ENCODE measurements around the gene NKAIN4. TPM values are rescaled to one million over a fixed set of nuclear protein-coding genes. Genes with fewer than 3 reads are reported as not detected.

NKAIN4 gene
- total RNA-seq, 2 experiments from 2014 or later, result not detected

DNA sequence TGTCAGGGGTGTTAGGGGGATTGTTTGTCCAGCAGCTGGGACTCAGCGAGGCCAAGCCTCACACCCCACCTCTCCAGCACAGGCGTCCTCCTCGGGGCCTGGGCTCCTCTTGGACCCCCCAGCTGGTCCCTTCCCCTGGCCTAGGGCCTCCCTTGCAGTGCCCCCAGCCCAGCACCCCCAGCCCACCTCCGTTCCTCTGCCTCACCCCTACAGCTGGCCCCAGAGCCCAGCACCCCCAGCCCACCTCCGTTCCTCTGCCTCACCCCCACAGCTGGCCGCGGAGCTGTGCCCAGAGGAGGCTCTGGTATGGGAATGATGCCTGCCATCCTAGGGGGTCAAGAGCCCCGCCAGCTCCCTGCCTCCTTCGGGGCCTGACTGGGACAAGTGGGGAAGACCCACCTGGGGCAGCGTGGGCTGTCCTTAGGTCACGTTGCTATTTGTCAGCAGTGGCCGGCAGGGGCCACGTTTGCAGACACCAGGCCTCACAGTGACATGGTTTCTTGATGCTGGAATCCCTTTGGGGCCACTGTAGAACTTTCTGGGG, 30.8 kb upstream of the NKAIN4 start:
- no peak for DNase-seq
- H3K27ac Mint-ChIP-seq, result peak overlapping the region; percentile 70
- H3K4me3 Mint-ChIP-seq, result peak overlapping the region; percentile 65
- H3K4me1 Mint-ChIP-seq, result peaks cover 4% of the 10 kb centered on the region
- CTCF ChIA-PET, result interaction anchor here (2.3 kb wide), 1 partner anchor 62 kb away, joined by 10 read pairs; no protein-coding TSS in a partner anchor
- no peaks in the 10 kb centered on the region for H3K9me3 Mint-ChIP-seq (ENCODE audit: low read depth)
- no peaks in the 10 kb centered on the region for H3K36me3 Mint-ChIP-seq
- ATAC-seq, result no peak
- H3K27me3 Mint-ChIP-seq, result no peaks in the 10 kb centered on the region

DNA sequence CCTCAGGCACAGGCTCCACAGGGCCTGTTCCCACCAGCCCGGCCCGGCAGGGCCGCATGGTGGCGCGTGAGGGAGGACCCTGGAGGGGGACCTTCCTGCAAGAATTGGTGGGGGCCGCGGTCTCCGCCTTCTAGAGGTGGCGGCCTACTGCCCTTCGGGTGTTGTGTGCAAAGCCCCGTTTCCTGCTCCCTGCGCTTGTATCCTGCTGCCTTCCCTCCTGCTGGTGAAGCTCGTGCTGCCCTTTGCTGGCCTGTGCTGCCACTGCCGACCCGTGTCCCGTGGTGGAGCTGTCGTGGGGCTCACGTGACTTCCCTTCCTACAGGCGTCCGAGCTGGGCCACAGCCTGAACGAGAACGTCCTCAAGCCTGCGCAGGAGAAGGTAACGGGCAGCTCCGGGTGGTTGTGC, 30.3 kb upstream of the NKAIN4 start:
- H3K27ac Mint-ChIP-seq, result peak overlapping the region; percentile 70
- H3K36me3 Mint-ChIP-seq, result no peaks in the 10 kb centered on the region
- no peaks in the 10 kb centered on the region for H3K27me3 Mint-ChIP-seq
- DNase-seq (peak; percentile 51), ATAC-seq (peak; percentile 35)
- peaks cover 4% of the 10 kb centered on the region for H3K4me1 Mint-ChIP-seq
- CTCF ChIA-PET, result interaction anchor here (2.3 kb wide), 1 partner anchor 61 kb away, joined by 10 read pairs; no protein-coding TSS in a partner anchor
- H3K4me3 Mint-ChIP-seq, result peak overlapping the region; percentile 65
- no peaks in the 10 kb centered on the region for H3K9me3 Mint-ChIP-seq (ENCODE audit: low read depth)

DNA sequence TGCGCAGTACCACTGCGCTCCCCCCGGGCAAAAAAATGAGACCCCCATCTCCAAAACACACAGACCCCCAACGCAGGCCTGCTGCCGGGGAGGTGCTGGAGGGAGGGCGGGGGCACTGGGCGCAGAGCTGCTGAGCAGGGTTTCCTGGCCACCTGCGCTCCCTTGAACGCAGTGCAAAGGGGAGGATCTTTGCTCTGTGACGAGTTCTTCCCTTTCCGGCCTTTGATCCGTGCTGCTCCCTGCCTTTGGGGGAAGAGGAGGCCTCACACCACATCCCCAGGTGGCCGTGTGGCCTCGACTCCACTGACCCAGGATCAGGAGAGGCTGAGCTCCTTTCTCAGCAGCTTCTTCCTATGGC, 29.8 kb upstream of the NKAIN4 start:
- H3K27me3 Mint-ChIP-seq, result no peaks in the 10 kb centered on the region
- ATAC-seq, result peak; percentile 59
- peak overlapping the region; percentile 71 for H3K27ac Mint-ChIP-seq
- peaks cover 4% of the 10 kb centered on the region for H3K4me1 Mint-ChIP-seq
- no peaks in the 10 kb centered on the region for H3K9me3 Mint-ChIP-seq (ENCODE audit: low read depth)
- peak; percentile 48 for DNase-seq
- CTCF ChIA-PET, result interaction anchor here (2.3 kb wide), 1 partner anchor 61 kb away, joined by 10 read pairs; no protein-coding TSS in a partner anchor
- H3K36me3 Mint-ChIP-seq, result peaks cover 2% of the 10 kb centered on the region
- peak overlapping the region; percentile 65 for H3K4me3 Mint-ChIP-seq

DNA sequence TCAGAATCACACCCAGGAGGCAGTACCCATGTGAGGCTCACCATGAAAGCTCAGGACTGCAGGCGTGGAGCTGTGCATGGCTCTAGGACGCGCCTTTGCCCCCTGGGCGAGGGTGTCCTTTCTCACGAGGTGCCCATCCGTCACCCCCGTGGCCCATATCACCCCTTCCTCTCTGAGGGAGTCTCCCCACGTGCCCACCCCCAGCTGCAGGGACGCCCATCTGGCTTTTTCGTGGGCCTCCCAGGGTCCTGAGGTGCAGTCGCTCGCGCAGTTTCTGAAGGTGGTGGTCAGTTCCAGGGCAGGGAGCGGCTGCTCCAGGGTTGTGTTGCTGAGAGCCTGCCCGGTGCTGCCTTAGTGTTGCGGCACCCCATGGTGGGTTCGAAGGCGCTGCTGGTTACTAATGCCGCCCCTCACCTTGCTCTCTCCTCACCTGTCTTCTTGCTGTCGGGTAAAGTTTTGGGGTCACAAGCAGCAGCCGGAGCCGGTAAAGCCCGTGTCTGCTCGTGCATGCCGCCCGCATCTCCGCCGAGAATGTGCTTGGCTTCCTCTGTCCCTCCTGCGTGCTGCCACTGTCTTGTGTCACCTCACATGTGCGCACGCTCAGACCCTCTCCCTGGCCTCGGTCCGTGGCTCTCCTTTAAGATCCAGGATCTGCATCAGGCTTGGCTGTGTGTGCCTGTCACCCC, 29.3 kb upstream of the NKAIN4 start:
- Mint-ChIP-seq H3K9me3 (ENCODE audit: low read depth) (no peaks in the 10 kb centered on the region), H3K4me1 (peaks cover 4% of the 10 kb centered on the region), H3K36me3 (peaks cover 2% of the 10 kb centered on the region), H3K27ac (peak overlapping the region; percentile 71), H3K4me3 (peak overlapping the region; percentile 65), H3K27me3 (no peaks in the 10 kb centered on the region)
- peak; percentile 13 for ATAC-seq
- DNase-seq, result no peak
- CTCF ChIA-PET, result interaction anchor here (2.3 kb wide), 1 partner anchor 60 kb away, joined by 10 read pairs; no protein-coding TSS in a partner anchor

DNA sequence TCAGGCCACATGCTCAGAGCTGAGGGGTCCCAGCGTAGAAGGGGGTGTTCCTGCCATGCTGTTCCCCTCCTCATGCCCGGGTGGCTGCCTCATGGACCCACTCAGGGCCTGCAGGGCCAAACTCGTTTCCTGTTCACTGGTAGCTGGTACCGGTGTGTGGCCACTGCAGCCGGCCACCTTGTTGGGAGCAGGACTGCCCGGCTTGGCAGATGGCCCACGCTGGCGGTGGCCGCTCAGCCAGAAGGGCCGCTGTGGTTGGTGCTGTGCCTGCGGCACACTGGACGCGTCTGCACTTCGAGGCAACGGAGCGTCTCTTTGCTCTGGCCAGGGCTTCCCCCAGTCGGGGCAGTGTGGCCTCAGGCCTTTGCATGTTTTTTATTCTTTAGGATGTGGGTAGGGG, 28.7 kb upstream of the NKAIN4 start:
- CTCF ChIA-PET, result no interaction called here
- Mint-ChIP-seq H3K27ac (no peak overlapping the region), H3K27me3 (no peaks in the 10 kb centered on the region), H3K4me1 (peaks cover 4% of the 10 kb centered on the region), H3K36me3 (peaks cover 2% of the 10 kb centered on the region), H3K9me3 (ENCODE audit: low read depth) (no peaks in the 10 kb centered on the region), H3K4me3 (no peak overlapping the region)
- ATAC-seq (no peak), DNase-seq (no peak)

DNA sequence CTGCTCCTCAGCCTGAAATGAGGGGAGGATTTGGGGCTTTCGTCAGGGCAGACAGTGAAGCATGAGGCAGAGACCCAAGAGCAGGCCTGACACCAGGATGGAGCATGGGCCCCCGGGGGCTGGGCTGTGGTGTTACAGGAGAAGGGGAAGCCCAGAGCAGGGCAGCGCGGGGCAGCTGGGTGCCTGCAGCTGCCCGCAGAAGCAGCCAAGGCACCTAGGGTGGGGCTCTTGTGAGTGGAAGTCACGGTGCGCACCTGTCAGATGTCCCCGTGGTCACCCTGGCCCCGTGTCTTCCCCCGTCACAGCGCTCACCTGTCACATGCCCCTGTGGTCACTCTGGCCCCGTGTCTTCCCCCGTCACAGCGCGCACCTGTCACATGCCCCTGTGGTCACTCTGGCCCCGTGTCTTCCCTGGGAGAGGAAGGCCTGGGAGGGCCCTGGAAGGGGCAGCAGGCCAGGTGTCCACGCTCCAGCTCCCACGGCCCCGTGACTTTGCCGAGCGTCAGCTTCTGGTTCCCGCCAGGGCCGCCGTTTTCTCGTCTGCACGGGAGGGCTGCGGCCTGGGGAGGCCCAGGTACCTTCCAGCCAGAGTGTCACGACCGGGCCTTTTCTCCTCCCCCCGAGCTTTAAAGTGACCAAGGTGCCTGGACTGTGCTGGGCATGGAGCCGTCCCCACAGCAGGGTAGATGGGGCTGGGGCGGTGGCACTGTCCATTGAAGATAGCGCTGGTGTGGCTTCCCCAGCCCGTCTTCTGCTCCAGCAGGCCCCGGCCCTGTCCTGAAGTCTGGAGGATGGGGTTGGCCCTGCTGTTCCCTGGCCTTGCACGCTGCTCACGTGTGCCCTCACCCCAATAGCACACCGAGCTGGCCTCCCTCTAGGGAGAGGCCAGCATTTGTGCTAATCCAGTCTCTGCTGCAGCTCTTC, 27.7 kb upstream of the NKAIN4 start:
- no peak overlapping the region for H3K4me3 Mint-ChIP-seq
- DNase-seq (no peak), ATAC-seq (no peak)
- peaks cover 2% of the 10 kb centered on the region for H3K36me3 Mint-ChIP-seq
- CTCF ChIA-PET, result interaction anchor here (1.3 kb wide), 1 partner anchor 29 kb away, joined by 3 read pairs; no protein-coding TSS in a partner anchor
- H3K27me3 Mint-ChIP-seq, result no peaks in the 10 kb centered on the region
- peaks cover 4% of the 10 kb centered on the region for H3K4me1 Mint-ChIP-seq
- no peak overlapping the region for H3K27ac Mint-ChIP-seq
- no peaks in the 10 kb centered on the region for H3K9me3 Mint-ChIP-seq (ENCODE audit: low read depth)

DNA sequence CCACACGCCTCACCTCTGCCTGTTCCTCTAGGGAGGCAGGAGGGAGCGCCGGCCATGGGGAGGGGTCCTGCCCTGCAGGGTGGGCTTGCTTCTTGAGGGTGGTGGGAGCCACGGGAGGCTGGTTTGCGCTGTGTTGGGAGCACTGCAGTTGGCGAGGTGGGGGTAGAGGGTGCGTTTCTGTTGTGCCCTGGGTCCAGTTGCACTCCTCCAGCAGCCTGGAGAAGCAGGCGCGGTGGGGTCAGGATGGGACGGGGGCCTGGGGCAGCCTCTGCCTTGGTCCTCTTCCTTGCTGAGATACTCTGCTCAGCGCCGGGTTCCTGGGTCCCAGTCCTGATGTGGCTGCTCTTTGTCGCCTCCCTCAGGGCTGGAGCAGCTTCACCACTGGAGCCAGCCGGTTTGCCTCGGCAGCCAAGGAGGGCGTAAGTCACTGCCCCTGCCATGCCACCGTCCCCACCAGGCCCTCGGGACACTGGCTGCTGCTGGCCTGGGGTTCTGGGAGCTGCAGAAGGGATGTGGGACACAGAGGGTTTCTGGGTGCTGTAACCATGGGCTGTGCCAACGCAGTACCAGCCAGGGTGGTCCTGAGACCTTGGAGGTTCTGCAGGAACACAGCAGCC, 26.8 kb upstream of the NKAIN4 start:
- H3K27me3 Mint-ChIP-seq, result no peaks in the 10 kb centered on the region
- peak; percentile 13 for ATAC-seq
- H3K9me3 Mint-ChIP-seq (ENCODE audit: low read depth), result no peaks in the 10 kb centered on the region
- CTCF ChIA-PET, result interaction anchor here (1.3 kb wide), 1 partner anchor 28 kb away, joined by 3 read pairs; no protein-coding TSS in a partner anchor
- no peak overlapping the region for H3K27ac Mint-ChIP-seq
- H3K4me1 Mint-ChIP-seq, result peaks cover 4% of the 10 kb centered on the region
- no peak for DNase-seq
- H3K36me3 Mint-ChIP-seq, result peaks cover 2% of the 10 kb centered on the region
- H3K4me3 Mint-ChIP-seq, result no peak overlapping the region

DNA sequence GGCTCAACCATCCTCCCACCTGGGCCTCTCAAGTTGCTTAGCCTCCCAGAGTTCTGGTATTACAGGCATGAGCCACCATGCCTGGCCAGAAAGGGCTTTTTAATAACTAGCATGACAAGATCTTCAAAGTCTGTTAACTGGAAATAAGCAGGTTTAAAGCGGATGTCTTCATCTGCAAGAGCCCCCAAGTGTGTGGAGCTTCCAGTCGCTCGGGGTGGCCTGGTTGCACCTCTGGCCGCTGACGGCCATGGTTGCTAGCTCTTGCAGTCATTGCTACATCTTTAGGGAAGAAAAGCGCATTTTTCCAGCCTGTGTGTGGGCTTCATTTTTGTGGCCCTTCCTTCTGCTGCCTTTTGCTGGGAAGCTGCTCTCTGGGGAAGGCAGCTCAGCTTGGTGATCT, 26.1 kb upstream of the NKAIN4 start:
- H3K27ac Mint-ChIP-seq, result no peak overlapping the region
- H3K36me3 Mint-ChIP-seq, result peaks cover 2% of the 10 kb centered on the region
- no peak for DNase-seq
- no peak for ATAC-seq
- no peak overlapping the region for H3K4me3 Mint-ChIP-seq
- CTCF ChIA-PET, result interaction anchor here (0.6 to 1.2 kb wide), 2 partner anchors 29 to 216 kb away, joined by 3 to 4 read pairs; no protein-coding TSS in a partner anchor
- no peaks in the 10 kb centered on the region for H3K9me3 Mint-ChIP-seq (ENCODE audit: low read depth)
- no peaks in the 10 kb centered on the region for H3K27me3 Mint-ChIP-seq
- H3K4me1 Mint-ChIP-seq, result peaks cover 5% of the 10 kb centered on the region

DNA sequence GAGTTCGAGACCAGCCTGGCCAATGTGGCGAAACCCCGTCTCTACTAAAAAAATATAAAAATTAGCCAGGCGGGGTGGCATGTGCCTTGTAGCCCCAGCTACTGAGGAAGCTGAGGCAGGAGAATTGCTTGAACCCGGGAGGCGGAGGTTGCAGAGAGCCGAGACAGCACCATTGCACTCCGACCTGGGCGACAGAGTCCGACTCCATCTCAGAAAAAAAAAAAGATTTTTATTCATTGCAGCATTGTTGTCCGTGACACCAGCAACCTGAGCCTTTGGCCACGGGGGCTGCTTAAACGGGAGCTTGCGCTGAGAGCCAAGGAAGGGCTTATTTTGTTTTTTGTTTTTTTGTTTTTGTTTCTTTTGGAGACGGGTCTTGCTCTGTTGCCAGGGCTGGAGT, 25.7 kb upstream of the NKAIN4 start:
- Mint-ChIP-seq H3K27ac (no peak overlapping the region), H3K4me3 (no peak overlapping the region), H3K9me3 (ENCODE audit: low read depth) (no peaks in the 10 kb centered on the region), H3K4me1 (peaks cover 9% of the 10 kb centered on the region), H3K27me3 (no peaks in the 10 kb centered on the region), H3K36me3 (peaks cover 2% of the 10 kb centered on the region)
- CTCF ChIA-PET, result interaction anchor here (0.6 to 1.2 kb wide), 2 partner anchors 30 to 216 kb away, joined by 3 to 4 read pairs; no protein-coding TSS in a partner anchor
- no peak for ATAC-seq
- DNase-seq, result no peak

DNA sequence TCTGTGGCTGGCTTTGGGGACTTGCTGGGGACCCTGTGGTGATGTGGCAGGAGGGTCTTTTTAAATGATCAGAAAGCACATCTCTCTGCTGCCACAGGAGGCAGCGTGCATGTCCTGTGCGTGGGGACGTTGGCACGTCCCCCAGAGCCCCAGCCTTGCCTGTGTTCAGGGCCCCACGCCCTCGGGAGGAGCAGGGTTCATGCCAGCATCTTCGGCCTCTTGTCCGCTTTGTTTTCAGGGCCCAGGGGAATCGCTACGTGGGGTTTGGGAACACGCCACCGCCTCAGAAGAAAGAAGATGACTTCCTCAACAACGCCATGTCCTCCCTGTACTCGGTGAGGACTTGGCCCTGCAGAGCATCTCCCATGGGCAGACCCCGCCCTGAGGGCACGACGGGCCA, 24.4 kb upstream of the NKAIN4 start:
- Mint-ChIP-seq H3K4me3 (no peak overlapping the region), H3K36me3 (peaks cover 2% of the 10 kb centered on the region), H3K9me3 (ENCODE audit: low read depth) (no peaks in the 10 kb centered on the region), H3K27me3 (no peaks in the 10 kb centered on the region), H3K4me1 (peaks cover 17% of the 10 kb centered on the region), H3K27ac (no peak overlapping the region)
- ATAC-seq (no peak), DNase-seq (no peak)
- CTCF ChIA-PET, result no interaction called here

DNA sequence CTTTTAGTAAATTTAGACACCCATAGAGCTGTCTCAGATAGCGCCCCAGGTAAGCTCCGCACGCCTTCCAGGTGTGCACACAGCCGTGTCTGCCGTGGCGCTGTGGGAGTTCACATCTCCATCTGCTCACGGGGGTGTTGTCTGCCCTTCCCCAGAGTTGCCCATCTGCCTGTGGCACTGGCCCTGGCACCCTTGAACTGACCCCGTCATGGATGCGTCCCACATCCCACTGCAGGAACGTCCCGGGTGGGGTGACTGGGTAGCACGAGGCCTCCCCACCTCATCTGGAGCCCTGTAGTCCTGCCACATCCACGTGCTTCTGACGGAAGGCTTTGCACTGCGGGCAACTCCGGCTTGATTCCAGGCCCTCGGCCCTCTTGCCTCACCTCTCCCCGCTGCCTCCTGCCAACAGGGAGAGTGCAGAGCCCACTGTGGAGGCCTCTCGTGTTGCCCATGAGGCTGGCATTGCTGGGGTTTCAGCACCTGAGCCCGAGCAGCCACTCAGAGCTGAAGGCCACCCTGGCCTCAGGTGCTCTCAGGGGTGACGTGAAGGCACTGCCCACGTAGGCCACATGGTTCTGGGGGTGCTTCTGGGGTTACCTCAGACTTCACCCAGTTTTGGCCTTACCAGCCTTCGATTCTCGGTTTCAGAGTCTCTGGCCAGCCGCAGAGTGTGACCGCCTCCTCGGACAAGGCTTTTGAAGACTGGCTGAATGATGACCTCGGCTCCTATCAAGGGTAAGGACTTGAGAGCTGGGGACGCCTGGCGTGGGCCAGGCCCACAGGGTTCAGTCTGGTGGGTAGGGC, 23.4 kb upstream of the NKAIN4 start:
- ATAC-seq, result no peak
- DNase-seq, result no peak
- Mint-ChIP-seq H3K4me3 (no peak overlapping the region), H3K27me3 (no peaks in the 10 kb centered on the region), H3K27ac (no peak overlapping the region), H3K4me1 (peaks cover 21% of the 10 kb centered on the region), H3K36me3 (peaks cover 2% of the 10 kb centered on the region), H3K9me3 (ENCODE audit: low read depth) (no peaks in the 10 kb centered on the region)
- CTCF ChIA-PET, result no interaction called here

DNA sequence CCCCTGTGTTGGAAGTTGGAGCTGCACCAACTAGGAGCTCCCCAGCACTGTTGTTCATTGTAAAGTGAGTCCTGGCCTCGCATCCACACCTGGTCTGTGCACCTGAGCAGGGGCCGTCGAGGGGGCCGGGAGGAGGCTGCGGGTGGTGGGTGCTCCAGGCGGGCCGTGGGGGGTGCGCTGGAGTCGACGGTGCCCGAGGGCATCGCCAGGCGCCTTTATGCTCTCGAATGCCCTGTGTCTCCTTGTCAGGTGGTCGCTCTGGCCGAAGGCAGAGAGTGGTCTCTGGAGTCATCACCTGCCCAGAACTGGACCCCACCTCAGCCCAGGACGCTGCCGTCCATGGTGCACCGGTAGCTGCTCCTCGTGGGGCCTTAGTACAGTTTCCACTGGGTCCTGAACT, 22.7 kb upstream of the NKAIN4 start:
- CTCF ChIA-PET, result no interaction called here

More for the DNA sequence above, 22.7 kb upstream of the NKAIN4 start:
- no peak overlapping the region for H3K27ac Mint-ChIP-seq
- H3K4me1 Mint-ChIP-seq, result peaks cover 21% of the 10 kb centered on the region
- DNase-seq (no peak), ATAC-seq (no peak)
- H3K4me3 Mint-ChIP-seq, result no peak overlapping the region
- H3K36me3 Mint-ChIP-seq, result peaks cover 2% of the 10 kb centered on the region
- H3K9me3 Mint-ChIP-seq (ENCODE audit: low read depth), result no peaks in the 10 kb centered on the region
- H3K27me3 Mint-ChIP-seq, result no peaks in the 10 kb centered on the region

Data from activated CD8-positive, alpha-beta memory T cell treated with anti-CD3 and anti-CD28 coated beads, Interleukin-2, amount 10 ng/mL, durations not matched to agents 7 days and 5 days (primary cell).